Measurements from ENCODE around the gene PTPRG.

The PTPRG gene

GRCh38 chr3:62095080-62095479 is 533.7 kb downstream of the PTPRG start:
- TF ChIP-seq CTCF (conservative IDR thresholded peaks at IDR 0.05; ENCODE audit: control insufficient read depth, insufficient read depth, low read depth, low read length) = no peak
- DNase-seq (ENCODE audit: low read depth) = no peak
- no peak overlapping the region for H3K4me3 ChIP-seq (ENCODE audit: control insufficient read depth, low read depth, low read length)

- TF ChIP-seq CTCF (conservative IDR thresholded peaks at IDR 0.05; ENCODE audit: control insufficient read depth, insufficient read depth, low read depth, low read length) = no peak
- DNase-seq (ENCODE audit: low read depth) = no peak
- H3K4me3 ChIP-seq (ENCODE audit: control insufficient read depth, low read depth, low read length) = no peak overlapping the region
Observed at GRCh38 chr3:62095756-62096155, 534.4 kb downstream of the PTPRG start.

- H3K4me3 ChIP-seq (ENCODE audit: control insufficient read depth, low read depth, low read length) = no peak overlapping the region
- TF ChIP-seq CTCF (conservative IDR thresholded peaks at IDR 0.05; ENCODE audit: control insufficient read depth, insufficient read depth, low read depth, low read length) = no peak
- DNase-seq (ENCODE audit: low read depth) = no peak
Observed at GRCh38 chr3:62096521-62096920, 535.1 kb downstream of the PTPRG start.

GRCh38 chr3:62097121-62097520 is 535.8 kb downstream of the PTPRG start:
- TF ChIP-seq CTCF (conservative IDR thresholded peaks at IDR 0.05; ENCODE audit: control insufficient read depth, insufficient read depth, low read depth, low read length) = no peak
- H3K4me3 ChIP-seq (ENCODE audit: control insufficient read depth, low read depth, low read length) = no peak overlapping the region
- DNase-seq (ENCODE audit: low read depth) = peak; percentile 67

- no peak for TF ChIP-seq CTCF (conservative IDR thresholded peaks at IDR 0.05; ENCODE audit: control insufficient read depth, insufficient read depth, low read depth, low read length)
- no peak for DNase-seq (ENCODE audit: low read depth)
- no peak overlapping the region for H3K4me3 ChIP-seq (ENCODE audit: control insufficient read depth, low read depth, low read length)
Observed at GRCh38 chr3:62098646-62099365, 537.4 kb downstream of the PTPRG start.

- no peak overlapping the region for H3K4me3 ChIP-seq (ENCODE audit: control insufficient read depth, low read depth, low read length)
- no peak for DNase-seq (ENCODE audit: low read depth)
- TF ChIP-seq CTCF (conservative IDR thresholded peaks at IDR 0.05; ENCODE audit: control insufficient read depth, insufficient read depth, low read depth, low read length) = no peak
Observed at GRCh38 chr3:62100282-62100989, 539.1 kb downstream of the PTPRG start.
